Adipose tissue (tissue), 3 donors: Measurements from ENCODE around the gene BCAS3. TPM values are rescaled to one million over a fixed set of nuclear protein-coding genes. Genes with fewer than 3 reads are reported as not detected.

Experiments used
- H3K27ac ChIP-seq: one replicate; pipeline ENCODE4 v1.5.1; 2013; ENCODE audit warnings: low read depth, low read length
- WGBS, 3 donors: extraction: QIAGEN DNeasy Blood & Tissue Kit; methylation state at CpG; one replicate each; pipeline ENCODE4 v1.1.7; 2013; 5-methylcytosine and 5-hydroxymethylcytosine counted together
- polyA plus RNA-seq, 3 donors: library from polyadenylated mRNA; stranded (reverse); fragments of 200-250 nt; gene quantifications; one replicate each; pipeline ENCODE4 v1.2.3, GENCODE V29; 2013
- donor health status: healthy with polysubstance abuse.
- donor health status: Bipolar disorder and iron deficiency.
- donor health status: healthy.

Gene BCAS3
- polyA plus RNA-seq, 3 donors = 5.2 to 8.5 (median 5.4) TPM

- WGBS, 3 donors = 96 to 97% (median 96%) methylated on average over 5 of the region's 5 CpGs
Measured at GRCh38 chr17:61206922-61207321, 529.3 kb downstream of the BCAS3 start.

GRCh38 chr17:61208301-61209105 is 530.9 kb downstream of the BCAS3 start:
- no peak overlapping the region for H3K27ac ChIP-seq
- 22 to 59% (median 45%) methylated on average over 6 of the region's 6 CpGs for WGBS, 3 donors

More at GRCh38 chr17:61206922-61207321, 529.3 kb downstream of the BCAS3 start:
- H3K27ac ChIP-seq = no peak overlapping the region

- H3K27ac ChIP-seq = no peak overlapping the region
- 19 to 57% (median 31%) methylated on average over 4 of the region's 4 CpGs for WGBS, 3 donors
Measured at GRCh38 chr17:61209106-61209439, 531.4 kb downstream of the BCAS3 start.

GRCh38 chr17:61209525-61209924 is 531.9 kb downstream of the BCAS3 start:
- H3K27ac ChIP-seq = no peak overlapping the region
- 43 to 72% (median 48%) methylated on average over 6 of the region's 6 CpGs for WGBS, 3 donors

DNA sequence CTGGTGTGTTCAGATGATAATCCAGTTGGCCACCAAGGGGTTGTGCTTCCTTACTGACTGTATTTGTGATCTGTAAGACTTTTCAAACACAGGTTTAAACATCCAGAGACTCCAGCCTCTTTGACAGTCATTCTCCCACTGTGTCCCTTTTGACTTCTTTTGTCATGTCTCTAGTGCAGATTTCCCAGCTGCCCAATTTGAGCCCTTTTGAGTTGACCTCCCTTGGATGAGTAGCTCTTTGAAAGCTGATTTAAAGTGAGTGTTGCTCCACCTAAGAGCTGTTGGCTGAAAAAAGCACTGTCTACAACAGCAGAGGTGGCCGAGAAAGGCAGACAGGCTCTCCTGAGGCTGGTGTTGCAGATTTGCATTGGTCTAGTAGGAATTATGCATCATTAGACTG is 533.6 kb downstream of the BCAS3 start:
- 98 to 100% (median 100%) methylated on average over 1 of the region's 1 CpG for WGBS, 3 donors
- H3K27ac ChIP-seq = no peak overlapping the region

GRCh38 chr17:61212655-61213054 is 535.0 kb downstream of the BCAS3 start:
- H3K27ac ChIP-seq = no peak overlapping the region
- WGBS, 3 donors = 97 to 100% (median 98%) methylated on average over 1 of the region's 1 CpG

GRCh38 chr17:61214753-61215152 is 537.1 kb downstream of the BCAS3 start:
- H3K27ac ChIP-seq = no peak overlapping the region

DNA sequence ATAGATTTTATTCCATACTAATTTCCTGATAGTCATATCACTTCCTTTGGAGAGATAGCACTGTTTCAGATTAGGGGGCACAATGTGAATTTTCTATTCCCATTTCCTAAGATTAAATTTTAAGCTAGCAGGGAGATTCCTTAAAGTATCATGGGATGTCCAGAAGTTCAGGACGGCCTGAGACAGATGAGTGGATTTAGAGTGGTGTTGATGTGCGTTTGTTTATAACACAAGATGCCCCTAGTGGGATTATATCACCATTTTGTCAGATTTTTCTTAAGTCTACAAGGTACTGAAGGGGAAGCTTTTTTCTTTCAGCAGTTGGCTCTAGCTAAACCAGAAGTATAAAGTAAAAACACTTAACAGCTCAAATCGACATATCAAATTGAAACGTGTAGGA is 538.4 kb downstream of the BCAS3 start:
- WGBS, 3 donors = 93 to 95% (median 94%) methylated on average over 4 of the region's 4 CpGs

GRCh38 chr17:61217878-61218437 is 540.3 kb downstream of the BCAS3 start:
- H3K27ac ChIP-seq = no peak overlapping the region
- WGBS, 3 donors = 92 to 93% (median 92%) methylated on average over 4 of the region's 4 CpGs

More for the DNA sequence above, 538.4 kb downstream of the BCAS3 start:
- H3K27ac ChIP-seq = no peak overlapping the region

DNA sequence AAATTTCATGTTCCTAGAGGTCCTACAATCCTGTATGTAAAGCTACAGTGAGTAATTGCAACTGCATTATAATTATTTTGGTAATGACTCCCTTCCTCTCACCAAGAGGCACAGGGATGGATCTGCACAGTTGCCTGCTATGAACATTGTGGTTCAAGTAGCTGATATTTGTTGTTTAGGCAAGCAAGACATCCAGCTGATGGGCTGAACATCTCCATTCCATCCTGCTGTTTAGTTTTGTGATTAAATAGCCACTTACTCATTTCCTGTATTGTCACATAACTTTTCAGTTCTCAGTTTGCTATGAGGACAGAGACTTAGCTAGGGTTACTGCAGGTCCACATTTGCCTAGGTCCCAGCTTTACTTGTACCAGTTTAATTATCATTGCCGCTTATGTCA is 540.8 kb downstream of the BCAS3 start:
- WGBS, 3 donors = 86 to 100% (median 96%) methylated on average over 1 of the region's 1 CpG
- no peak overlapping the region for H3K27ac ChIP-seq

- WGBS, 3 donors = 81 to 85% (median 83%) methylated on average over 3 of the region's 3 CpGs
- no peak overlapping the region for H3K27ac ChIP-seq
Measured at GRCh38 chr17:61219460-61219859, 541.8 kb downstream of the BCAS3 start.

GRCh38 chr17:61221181-61221580 is 543.5 kb downstream of the BCAS3 start:
- 48 to 82% (median 62%) methylated on average over 1 of the region's 1 CpG for WGBS, 3 donors

DNA sequence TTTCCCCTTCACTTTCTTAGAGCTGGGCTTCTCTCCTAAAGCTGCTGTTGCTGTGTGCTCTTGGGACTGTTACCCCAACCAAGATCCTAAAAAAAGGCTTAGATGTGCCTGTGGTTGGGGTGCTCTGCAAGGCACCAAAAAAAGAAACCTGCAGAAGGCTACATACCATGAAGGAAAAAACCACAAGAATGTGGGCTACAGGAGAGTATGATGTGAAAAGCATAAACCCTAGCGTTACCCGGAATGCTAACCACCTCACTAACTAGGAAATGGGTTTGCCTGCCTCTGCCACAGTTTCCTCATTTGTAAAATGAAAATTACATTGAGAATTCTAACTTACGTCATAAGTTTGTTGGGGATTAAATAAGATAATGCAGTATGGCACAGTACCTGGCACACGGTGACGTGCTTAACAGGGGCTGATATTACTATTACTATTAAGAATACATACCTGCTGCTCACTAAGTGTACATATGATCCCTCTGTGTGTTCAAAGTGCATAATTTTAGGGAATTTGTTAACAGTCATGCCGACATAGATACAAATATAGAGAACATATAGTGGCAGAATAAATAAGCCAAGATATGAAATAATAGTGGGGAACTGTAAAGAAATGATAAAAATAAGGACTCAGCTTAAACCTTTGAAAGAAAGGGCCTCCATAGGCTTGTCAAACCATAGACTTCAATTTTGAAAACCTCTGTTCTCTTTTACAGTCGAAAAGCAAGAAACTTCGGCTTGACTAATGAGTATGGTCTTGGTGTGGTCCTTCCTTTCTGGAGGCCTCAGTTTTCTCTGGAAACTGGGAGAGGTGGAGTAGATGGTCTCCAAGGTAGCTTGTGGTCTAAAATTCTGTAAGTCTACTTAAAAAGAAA is 544.2 kb downstream of the BCAS3 start:
- 81 to 94% (median 86%) methylated on average over 8 of the region's 8 CpGs for WGBS, 3 donors
- no peak overlapping the region for H3K27ac ChIP-seq

More at GRCh38 chr17:61221181-61221580, 543.5 kb downstream of the BCAS3 start:
- H3K27ac ChIP-seq = no peak overlapping the region

GRCh38 chr17:61223725-61224124 is 546.1 kb downstream of the BCAS3 start:
- WGBS, 3 donors = 90 to 100% (median 98%) methylated on average over 1 of the region's 1 CpG

DNA sequence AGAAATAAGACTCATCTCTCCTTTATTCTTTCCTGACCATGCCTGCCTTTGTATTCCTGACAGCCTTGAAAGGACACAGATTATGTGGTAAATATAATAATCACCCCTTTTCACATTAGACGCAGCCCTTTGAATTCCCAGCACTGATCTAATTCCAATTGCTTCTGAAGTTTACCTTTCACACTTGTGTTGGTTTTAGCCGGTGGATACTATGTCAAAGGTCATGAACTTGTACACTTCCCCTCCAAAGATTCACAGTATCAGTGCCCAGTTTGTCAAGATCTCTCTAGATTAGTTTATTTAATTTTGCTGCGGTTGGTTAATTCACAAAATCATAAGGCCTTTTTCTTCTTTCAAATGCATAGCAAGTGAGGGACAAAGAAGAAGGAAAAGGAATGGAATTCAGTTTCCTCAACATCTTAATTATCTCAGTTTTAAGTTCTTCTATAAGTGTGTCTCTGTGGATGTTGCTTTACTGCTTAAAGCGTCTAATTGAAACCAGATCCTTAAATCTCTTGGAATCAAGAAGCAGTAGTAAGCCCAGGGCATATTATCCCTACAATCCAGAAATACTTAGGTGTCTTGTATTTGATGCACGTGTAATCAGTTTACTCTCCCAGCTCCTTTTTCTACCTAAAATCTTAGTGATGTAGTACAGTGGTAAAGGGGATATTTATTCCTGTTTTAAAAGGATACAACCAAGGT is 547.7 kb downstream of the BCAS3 start:
- H3K27ac ChIP-seq = no peak overlapping the region
- 66 to 90% (median 86%) methylated on average over 5 of the region's 5 CpGs for WGBS, 3 donors

More at GRCh38 chr17:61223725-61224124, 546.1 kb downstream of the BCAS3 start:
- H3K27ac ChIP-seq = no peak overlapping the region

GRCh38 chr17:61227866-61228265 is 550.2 kb downstream of the BCAS3 start:
- H3K27ac ChIP-seq = no peak overlapping the region

- WGBS, 3 donors = 82 to 95% (median 91%) methylated on average over 2 of the region's 2 CpGs
Measured at GRCh38 chr17:61230461-61230860, 552.8 kb downstream of the BCAS3 start.

DNA sequence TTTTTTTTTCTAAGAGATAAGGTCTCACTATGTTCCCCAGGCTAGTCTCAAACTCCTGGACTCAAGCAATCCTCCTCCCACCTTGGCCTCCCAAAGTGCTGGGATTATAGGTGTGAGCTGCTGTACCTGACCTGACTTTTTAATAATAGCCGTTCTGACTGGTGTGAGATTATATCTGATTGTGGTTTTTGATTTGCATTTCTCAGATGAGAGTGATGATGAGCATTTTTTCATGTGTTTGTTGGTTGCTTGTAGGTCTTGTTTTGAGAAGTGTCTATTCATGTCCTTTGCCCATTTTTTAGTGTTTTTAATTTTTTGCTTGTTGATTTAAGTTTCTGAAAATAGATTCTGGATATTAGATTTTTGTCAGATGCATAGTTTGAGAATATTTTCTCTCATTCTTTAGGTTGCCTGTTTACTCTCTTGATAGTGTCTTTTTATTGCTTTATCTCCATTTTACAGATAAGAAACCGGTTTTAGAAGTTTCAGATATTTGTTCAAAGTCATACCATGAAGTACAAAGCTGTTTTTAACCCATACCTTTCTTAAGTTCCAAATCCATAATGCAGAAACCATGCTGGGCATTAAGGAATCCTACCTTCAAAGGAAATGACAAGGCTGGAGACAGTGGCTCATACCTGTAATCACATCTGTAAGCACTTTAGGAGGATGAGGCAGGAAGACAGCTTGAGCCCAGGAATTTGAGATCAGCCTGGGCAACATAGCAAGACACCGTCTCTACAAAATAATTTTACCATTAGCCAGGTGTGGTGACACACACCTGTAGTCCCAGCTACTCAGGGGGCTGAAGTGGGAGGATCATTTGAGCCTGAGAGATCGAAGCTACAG is 553.5 kb downstream of the BCAS3 start:
- 73 to 92% (median 89%) methylated on average over 4 of the region's 4 CpGs for WGBS, 3 donors
- H3K27ac ChIP-seq = no peak overlapping the region

More at GRCh38 chr17:61230461-61230860, 552.8 kb downstream of the BCAS3 start:
- H3K27ac ChIP-seq = no peak overlapping the region
